SKM-1 treated with dmso at 0.1 percent for 144 hours (cell line): ENCODE data around the gene SLC39A11.
"Not testable (repeated sequence)": the region's sequence is repeated elsewhere in the genome, so short reads cannot be mapped to it uniquely, and the experiment has no call there.

ENCODE experiments used
- DNase-seq: peaks from one replicate; lab custom pipeline; 2025; ENCODE audit not compliant: unreplicated experiment; lab: John Stamatoyannopoulos, UW

SLC39A11 gene

GRCh38 chr17:72804949-72805707, 287.4 kb downstream of the SLC39A11 start:
- DNase-seq = no peak

- DNase-seq = no peak
Observed at GRCh38 chr17:72802726-72803125, 289.8 kb downstream of the SLC39A11 start.

- DNase-seq = no peak
Observed at GRCh38 chr17:72797142-72797541, 295.3 kb downstream of the SLC39A11 start.

GRCh38 chr17:72795941-72796340, 296.5 kb downstream of the SLC39A11 start:
- DNase-seq = no peak

- DNase-seq = no peak
Observed at GRCh38 chr17:72794152-72794551, 298.3 kb downstream of the SLC39A11 start.

GRCh38 chr17:72792771-72793170, 299.7 kb downstream of the SLC39A11 start:
- no peak for DNase-seq

GRCh38 chr17:72790190-72790589, 302.3 kb downstream of the SLC39A11 start:
- DNase-seq = no peak

- no peak for DNase-seq
Observed at GRCh38 chr17:72789711-72790110, 302.8 kb downstream of the SLC39A11 start.

GRCh38 chr17:72788950-72789585, 303.4 kb downstream of the SLC39A11 start:
- no peak for DNase-seq

- no peak for DNase-seq
Observed at GRCh38 chr17:72786209-72786608, 306.3 kb downstream of the SLC39A11 start.

GRCh38 chr17:72782985-72783701, 309.3 kb downstream of the SLC39A11 start:
- DNase-seq = no peak

GRCh38 chr17:72782437-72782836, 310.1 kb downstream of the SLC39A11 start:
- DNase-seq = not testable (repeated sequence)

- no peak for DNase-seq
Observed at GRCh38 chr17:72778169-72779151, 314.0 kb downstream of the SLC39A11 start.

GRCh38 chr17:72775919-72776318, 316.6 kb downstream of the SLC39A11 start:
- DNase-seq = no peak

GRCh38 chr17:72775237-72775636, 317.3 kb downstream of the SLC39A11 start:
- no peak for DNase-seq

GRCh38 chr17:72774236-72774635, 318.3 kb downstream of the SLC39A11 start:
- no peak for DNase-seq

- not testable (repeated sequence) for DNase-seq
Observed at GRCh38 chr17:72773225-72773624, 319.3 kb downstream of the SLC39A11 start.

- no peak for DNase-seq
Observed at GRCh38 chr17:72772331-72772821, 320.1 kb downstream of the SLC39A11 start.

- no peak for DNase-seq
Observed at GRCh38 chr17:72771734-72772133, 320.8 kb downstream of the SLC39A11 start.

GRCh38 chr17:72766761-72767356, 325.6 kb downstream of the SLC39A11 start:
- DNase-seq = no peak
